IMR-90 (cell line): ENCODE measurements around the gene QKI. TPM values are rescaled to one million over a fixed set of nuclear protein-coding genes. Genes with fewer than 3 reads are reported as not detected.

Experiments used
- ATAC-seq: fragments of 200-7000 bp; cut with Tn5 transposase; 2 replicates; pipeline ENCODE4 v1.9.1; 2020; ENCODE audit warnings: low read depth, mild to moderate bottlenecking, moderate library complexity
- BruUV-seq: library from RNA; stranded (reverse); fragments of 400-500 nt; replicated peaks from 2 replicates; lab custom pipeline; 2021; lab: Mats Ljungman, UMichigan
- CTCF ChIA-PET: fragments of 300-600 bp; formaldehyde crosslinking; extraction: SDS; loops from one replicate; lab custom pipeline; 2021; ENCODE audit warnings: antibody characterized with exemption; lab: Yijun Ruan, JAX
- POLR2A ChIA-PET: fragments of 300-600 bp; sonication (Branson Sonifier 250); formaldehyde crosslinking; loops from one replicate; lab custom pipeline; 2022; ENCODE audit warnings: antibody characterized with exemption; ENCODE audit not compliant: unreplicated experiment; lab: Charles Lee
- DNase-seq: peaks from one replicate; pipeline ENCODE4 v3.0.0; 2013
- H2AFZ ChIP-seq: replicated peaks from 2 replicates; pipeline ENCODE3; 2013; ENCODE audit warnings: low read length, mild to moderate bottlenecking; ENCODE audit not compliant: poor library complexity
- H2AK5ac ChIP-seq: 2 replicates; pipeline ENCODE4 v1.6.1; 2013; ENCODE audit warnings: low read depth, low read length, inconsistent platforms
- H2AK9ac ChIP-seq: replicated peaks from 2 replicates; pipeline ENCODE3; 2013; ENCODE audit warnings: mild to moderate bottlenecking, low read depth, low read length, moderate library complexity; ENCODE audit not compliant: poor library complexity
- H2BK120ac ChIP-seq: 2 replicates; pipeline ENCODE4 v1.6.1; 2013; ENCODE audit warnings: low read depth, low read length, inconsistent platforms
- H2BK15ac ChIP-seq: 3 replicates; pipeline ENCODE4 v1.6.1; 2013; ENCODE audit warnings: low read depth, low read length, inconsistent platforms
- H2BK20ac ChIP-seq: 2 replicates; pipeline ENCODE4 v1.6.1; 2013; ENCODE audit warnings: low read depth, mild to moderate bottlenecking, inconsistent platforms, low read length, moderate library complexity
- H2BK5ac ChIP-seq: 2 replicates; pipeline ENCODE4 v1.6.1; 2013; ENCODE audit warnings: mild to moderate bottlenecking, low read depth, low read length, inconsistent platforms; ENCODE audit not compliant: poor library complexity, severe bottlenecking
- H3K14ac ChIP-seq: replicated peaks from 2 replicates; pipeline ENCODE4 v1.6.1; 2013; ENCODE audit warnings: low read depth, low read length, inconsistent platforms
- H3K18ac ChIP-seq: 2 replicates; pipeline ENCODE4 v1.6.1; 2013; ENCODE audit warnings: low read depth, low read length, control low read depth
- H3K23ac ChIP-seq: 2 replicates; pipeline ENCODE4 v1.6.1; 2013; ENCODE audit warnings: low read depth, low read length, inconsistent platforms
- H3K27ac ChIP-seq: 2 replicates; pipeline ENCODE4 v1.5.1; 2013; ENCODE audit warnings: mild to moderate bottlenecking, control low read depth, low read length; ENCODE audit not compliant: insufficient read depth
- H3K27me3 ChIP-seq: 2 replicates; pipeline ENCODE4 v1.6.1; 2013; ENCODE audit warnings: low read length; ENCODE audit not compliant: control insufficient read depth, insufficient read depth
- H3K36me3 ChIP-seq: 2 replicates; pipeline ENCODE4 v1.6.1; 2013; ENCODE audit warnings: low read length, mixed read lengths; ENCODE audit not compliant: control insufficient read depth, insufficient read depth
- H3K4ac ChIP-seq: 2 replicates; pipeline ENCODE4 v1.6.1; 2013; ENCODE audit warnings: low read depth, low read length, inconsistent platforms
- H3K4me1 ChIP-seq: 2 replicates; pipeline ENCODE4 v1.6.1; 2013; ENCODE audit warnings: low read length, mixed read lengths; ENCODE audit not compliant: control insufficient read depth, insufficient read depth
- H3K4me2 ChIP-seq: 2 replicates; pipeline ENCODE4 v1.6.1; 2013; ENCODE audit warnings: low read depth, mild to moderate bottlenecking, control low read depth, low read length, moderate library complexity
- H3K4me3 ChIP-seq: 2 replicates; pipeline ENCODE4 v1.5.1; 2013; ENCODE audit warnings: low read depth, mild to moderate bottlenecking, control low read depth, low read length, moderate library complexity; ENCODE audit not compliant: insufficient read depth
- H3K56ac ChIP-seq: 2 replicates; pipeline ENCODE4 v1.6.1; 2013; ENCODE audit warnings: low read length, inconsistent platforms; ENCODE audit not compliant: insufficient read depth; ENCODE audit errors: extremely low read depth
- H3K79me1 ChIP-seq, 2 experiments: 2 replicates each; pipeline ENCODE4 v1.6.1; 2013; ENCODE audit warnings: low read length in 2 of 2, inconsistent platforms in 1 of 2, low read depth in 1 of 2
- H3K9ac ChIP-seq: 2 replicates; pipeline ENCODE4 v1.6.1; 2013; ENCODE audit warnings: low read depth, low read length, control low read depth
- H3K9me1 ChIP-seq: 2 replicates; pipeline ENCODE4 v1.6.1; 2013; ENCODE audit warnings: low read length, inconsistent platforms; ENCODE audit not compliant: insufficient read depth
- H3K9me3 ChIP-seq: 2 replicates; pipeline ENCODE4 v1.6.1; 2013; ENCODE audit warnings: low read length; ENCODE audit not compliant: control insufficient read depth, insufficient read depth
- H4K20me1 ChIP-seq: 2 replicates; pipeline ENCODE4 v1.6.1; 2013; ENCODE audit warnings: low read length, inconsistent platforms; ENCODE audit not compliant: insufficient read depth
- H4K5ac ChIP-seq: 2 replicates; pipeline ENCODE4 v1.6.1; 2013; ENCODE audit warnings: mild to moderate bottlenecking, low read depth, low read length, control low read depth
- H4K8ac ChIP-seq, 2 experiments: 2 replicates each; pipeline ENCODE4 v1.6.1; 2013; ENCODE audit warnings: low read depth in 2 of 2, low read length in 2 of 2, control low read depth in 1 of 2, inconsistent platforms in 1 of 2
- H4K91ac ChIP-seq: 2 replicates; pipeline ENCODE4 v1.6.1; 2013; ENCODE audit warnings: low read depth, low read length, inconsistent platforms; ENCODE audit not compliant: insufficient read depth
- BHLHE40 ChIP-seq: fragments of 150-350 bp; IDR thresholded peaks from 2 replicates; pipeline ENCODE4 v1.6.1; 2016; ENCODE audit warnings: mild to moderate bottlenecking, low read depth, low read length
- CEBPB ChIP-seq: IDR thresholded peaks from 2 replicates; pipeline ENCODE4 v1.6.1; 2012; ENCODE audit warnings: low read depth, low read length, improper control_type of control experiment
- MAFK ChIP-seq: IDR thresholded peaks from 2 replicates; pipeline ENCODE4 v1.6.1; 2012; ENCODE audit warnings: low read depth, low read length, improper control_type of control experiment
- MAZ ChIP-seq: IDR thresholded peaks from 2 replicates; pipeline ENCODE4 v1.6.1; 2012; ENCODE audit warnings: low read depth, mild to moderate bottlenecking, low read length, improper control_type of control experiment, moderate library complexity, borderline replicate concordance
- POLR2A ChIP-seq: IDR thresholded peaks from 2 replicates; pipeline ENCODE4 v1.6.1; 2012; ENCODE audit warnings: mild to moderate bottlenecking, low read depth, low read length
- RAD21 ChIP-seq: IDR thresholded peaks from 2 replicates; pipeline ENCODE4 v1.6.1; 2012; ENCODE audit warnings: low read length, improper control_type of control experiment
- SMC3 ChIP-seq: fragments of 150-350 bp; IDR thresholded peaks from 2 replicates; pipeline ENCODE4 v1.6.1; 2016; ENCODE audit warnings: low read depth, mild to moderate bottlenecking, antibody characterized with exemption, low read length, moderate library complexity
- WGBS, 2 experiments: methylation state at CpG; one replicate each; pipeline versions ENCODE4 v1.1.5 to v1.1.7; 2013; ENCODE audit warnings: missing lambda C conversion rate in 2 of 2; ENCODE audit not compliant: insufficient read length in 1 of 2; ENCODE audit errors: extremely low coverage in 2 of 2; 5-methylcytosine and 5-hydroxymethylcytosine counted together
- dilution Hi-C: fragments of 300-500 bp; cut with HindIII; formaldehyde crosslinking; loops from one replicate; pipeline ENCODE4 v1.14.3; 2018; ENCODE audit warnings: low sequenced_read_pairs; ENCODE audit not compliant: unreplicated experiment
- in situ Hi-C: fragments of 300-500 bp; cut with MboI; formaldehyde crosslinking; loops from 3 replicates; pipeline ENCODE4 v1.14.3; 2019; ENCODE audit warnings: low sequenced_read_pairs, inconsistent platforms, mixed read lengths
- intact Hi-C: fragments of 100-400 bp; cut with micrococcal nuclease; formaldehyde crosslinking; loops from 2 replicates; pipeline ENCODE4 v1.10.0; 2022
- polyA plus RNA-seq, 3 experiments: library from polyadenylated mRNA; depleted of rRNA; stranded (reverse); fragments of >200 nt; gene quantifications; 2 replicates each; pipeline ENCODE4 v1.2.3, GENCODE V29; 2012; ENCODE audit warnings: low replicate concordance in 1 of 3
- total RNA-seq: library from RNA; depleted of rRNA; stranded (reverse); fragments of >200 nt; gene quantifications from 2 replicates; pipeline ENCODE4 v1.2.3, GENCODE V29; 2012

Gene QKI
- total and polyA plus RNA-seq, 2 of the 4 experiments (the other 2 are of a cell fraction): 112 to 232 TPM

DNA sequence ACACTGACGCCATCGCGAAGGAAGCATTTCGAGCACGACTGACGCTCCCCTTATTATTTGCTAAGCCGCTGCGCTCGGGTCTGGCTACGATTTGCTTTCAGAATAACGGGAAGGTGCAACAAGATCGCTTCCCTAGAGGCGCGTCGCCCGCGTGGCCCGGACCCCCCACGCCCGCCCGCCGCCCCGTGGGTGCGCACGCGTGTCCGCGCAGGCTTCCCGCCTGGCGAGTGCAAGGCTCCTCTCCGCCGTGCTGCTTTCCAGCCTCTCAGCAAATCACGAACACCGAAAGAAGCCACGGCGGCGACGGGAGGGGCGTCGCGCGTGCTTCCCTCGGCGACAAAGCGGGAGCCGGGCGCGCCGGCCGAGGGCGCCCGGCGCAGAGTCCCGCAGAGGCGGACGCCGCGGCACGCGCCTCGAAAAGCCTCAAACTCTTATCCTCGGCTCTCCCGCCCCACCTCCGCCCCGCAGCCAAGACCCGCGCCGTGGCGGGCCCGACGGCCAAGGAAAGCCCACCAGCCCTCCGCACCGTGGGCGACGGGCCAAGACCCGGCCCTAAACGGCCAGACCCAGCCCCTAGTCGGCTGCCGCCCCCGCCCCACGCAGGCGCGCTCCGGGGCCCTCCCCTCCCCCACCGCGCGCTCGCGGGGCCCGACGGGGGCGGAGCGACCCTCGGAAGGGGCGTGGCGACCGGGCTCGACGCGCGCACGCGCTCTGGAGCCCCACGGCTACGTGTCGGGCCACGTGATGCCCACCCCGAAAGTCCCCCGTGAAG lies 987 bp upstream of the QKI start (continued):
- TF ChIP-seq RAD21: no peak
- TF ChIP-seq POLR2A: no peak; the same call in 1 of the 2 replicates
- peak; percentile 89 for TF ChIP-seq CEBPB

DNA sequence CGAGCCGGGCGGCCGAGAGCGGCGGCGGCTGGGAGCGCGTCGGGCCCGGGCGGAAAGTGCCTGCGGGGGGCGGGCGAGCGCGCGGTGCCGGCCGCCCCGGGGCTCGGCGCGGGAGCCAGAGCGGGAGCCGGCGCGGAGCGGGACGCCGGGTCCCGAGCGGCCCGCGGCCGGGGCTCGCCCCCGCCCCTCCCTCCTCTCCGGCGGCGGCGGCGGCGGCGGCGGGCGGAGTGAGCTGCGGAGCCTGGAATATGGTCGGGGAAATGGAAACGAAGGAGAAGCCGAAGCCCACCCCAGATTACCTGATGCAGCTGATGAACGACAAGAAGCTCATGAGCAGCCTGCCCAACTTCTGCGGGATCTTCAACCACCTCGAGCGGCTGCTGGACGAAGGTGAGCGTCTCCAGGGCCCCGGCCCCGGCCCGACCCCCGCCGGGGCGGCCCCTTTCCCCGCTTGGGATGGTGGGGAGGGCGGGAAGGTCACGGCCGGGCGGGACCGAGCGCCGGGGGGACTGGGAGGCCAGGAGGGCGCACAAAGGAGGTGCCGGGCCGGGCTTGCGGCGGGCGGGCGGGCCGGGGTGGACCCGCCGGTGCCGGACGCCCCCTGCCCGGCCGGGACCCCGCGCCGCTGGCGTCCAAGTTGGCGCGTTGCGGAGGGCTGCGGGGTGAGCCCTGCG lies 565 bp downstream of the QKI start:
- Histone ChIP-seq H2AK9ac (peak overlapping the region; percentile 80), H3K27ac (peak overlapping the region; percentile 99), H2BK120ac (no peak overlapping the region), H2BK20ac (no peak overlapping the region), H4K5ac (peak overlapping the region; percentile 86), H3K27me3 (no peaks in the 10 kb centered on the region), H3K4me1 (peaks cover 2% of the 10 kb centered on the region; the same call in 1 of the 2 replicates), H3K14ac (peak overlapping the region; percentile 71; the same call in 1 of the 2 replicates), H3K9me1 (no peaks in the 10 kb centered on the region), H3K9me3 (no peaks in the 10 kb centered on the region), H2AK5ac (peak overlapping the region; percentile 20; the same call in 1 of the 2 replicates), H2BK5ac (peak overlapping the region; percentile 99), H4K91ac (peak overlapping the region; percentile 54; the same call in 1 of the 2 replicates), H3K4ac (peak overlapping the region; percentile 91; the same call in 1 of the 2 replicates), H4K20me1 (peaks cover 23% of the 10 kb centered on the region), H2BK15ac (no peak overlapping the region), H3K56ac (no peak overlapping the region; the same call in 1 of the 2 replicates), H4K8ac (peak overlapping the region in 1 of 2 experiments; percentile 35; a peak in 1 of 4 replicates), H2AFZ (peak overlapping the region; percentile 87), H3K4me2 (no peak overlapping the region), H3K23ac (peak overlapping the region; percentile 89; the same call in 1 of the 2 replicates), H3K9ac (peak overlapping the region; percentile 100), H3K36me3 (no peaks in the 10 kb centered on the region), H3K79me1 (no peaks in the 10 kb centered on the region), H3K4me3 (peak overlapping the region; percentile 100), H3K18ac (peak overlapping the region; percentile 78; the same call in 1 of the 2 replicates)
- WGBS, 2 experiments: 0% methylated on average over 6 of the region's 94 CpGs; no CpG with 5 or more reads in 1 of the 2 experiments
- CTCF ChIA-PET: no interaction called here
- DNase-seq: no peak
- in situ Hi-C loops: loop anchor here (25.0 kb wide), 1 partner anchor 2003 kb away; no protein-coding TSS in a partner anchor
- intact Hi-C loops: loop anchor here (2.0 to 10.0 kb wide), 7 partner anchors 117 to 1830 kb away; no protein-coding TSS in a partner anchor
- POLR2A ChIA-PET: no interaction called here
- TF ChIP-seq POLR2A (no peak), BHLHE40 (no peak), MAZ (peak; percentile 2; the same call in 1 of the 2 replicates), SMC3 (no peak), MAFK (no peak)
- no TSS peak for BruUV-seq
- ATAC-seq: no peak
- dilution Hi-C loops: no loop called here
